Stimulated activated effector memory CD8-positive, alpha-beta T cell treated with anti-CD3 and anti-CD28 coated beads, Interleukin-12 subunit alpha, Interleukin-12 subunit beta, amount 100 ng/mL, for 72 hours (primary cell): ENCODE measurements around the gene SNN.

Experiments
- ATAC-seq: fragments of 150-1000 bp; cut with Tn5 transposase; 2 replicates; pipeline ENCODE4 v1.10.0; 2021
- DNase-seq, 2 donors: peaks; one replicate each; pipeline ENCODE4 v3.0.0; 2021 to 2022; ENCODE audit warnings: low spot score in 2 of 2
- H3K27ac Mint-ChIP-seq: one replicate; pipeline ENCODE4 v1.8.0; 2022; ENCODE audit warnings: mild to moderate bottlenecking, mixed read lengths
- H3K36me3 Mint-ChIP-seq: one replicate; pipeline ENCODE4 v1.8.0; 2022; ENCODE audit warnings: mild to moderate bottlenecking, mixed read lengths
- H3K4me1 Mint-ChIP-seq: one replicate; pipeline ENCODE4 v1.8.0; 2022; ENCODE audit warnings: mixed read lengths
- H3K4me3 Mint-ChIP-seq: one replicate; pipeline ENCODE4 v1.8.0; 2022; ENCODE audit warnings: mild to moderate bottlenecking, mixed read lengths
- H3K9me3 Mint-ChIP-seq: one replicate; pipeline ENCODE4 v1.8.0; 2022; ENCODE audit warnings: mixed read lengths

The SNN gene

GRCh38 chr16:11677959-11678881 is 10.0 kb downstream of the SNN start:
- Mint-ChIP-seq H3K27ac (peak overlapping the region; percentile 29), H3K9me3 (no peaks in the 10 kb centered on the region), H3K4me3 (no peak overlapping the region), H3K4me1 (peaks cover 54% of the 10 kb centered on the region), H3K36me3 (peaks cover 69% of the 10 kb centered on the region)
- DNase-seq (no peak), ATAC-seq (no peak)

DNA sequence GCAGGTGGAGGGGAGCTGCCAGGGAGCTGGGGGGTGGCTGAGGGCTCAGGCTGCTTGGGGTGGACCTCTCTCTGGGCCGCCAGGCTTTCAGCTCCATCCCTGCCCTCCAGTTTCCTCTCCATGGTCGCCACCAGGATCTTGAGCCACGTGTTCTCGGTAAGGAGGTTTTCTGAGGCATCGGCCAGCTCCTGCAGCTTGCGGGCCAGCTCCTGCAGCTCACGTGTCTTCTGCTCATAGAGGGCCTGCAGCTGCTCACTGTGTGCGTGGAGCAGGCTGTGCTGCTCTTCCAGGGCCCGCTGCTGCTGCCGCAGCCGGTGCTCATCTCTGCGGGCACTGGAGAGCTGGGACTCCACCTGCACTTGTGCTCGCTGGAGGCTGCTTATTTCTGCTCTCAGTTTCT is 11.0 kb downstream of the SNN start:
- H3K27ac Mint-ChIP-seq, result no peak overlapping the region
- H3K4me1 Mint-ChIP-seq, result peaks cover 53% of the 10 kb centered on the region
- DNase-seq, result no peak
- no peaks in the 10 kb centered on the region for H3K9me3 Mint-ChIP-seq
- H3K4me3 Mint-ChIP-seq, result no peak overlapping the region
- peaks cover 79% of the 10 kb centered on the region for H3K36me3 Mint-ChIP-seq
- no peak for ATAC-seq

DNA sequence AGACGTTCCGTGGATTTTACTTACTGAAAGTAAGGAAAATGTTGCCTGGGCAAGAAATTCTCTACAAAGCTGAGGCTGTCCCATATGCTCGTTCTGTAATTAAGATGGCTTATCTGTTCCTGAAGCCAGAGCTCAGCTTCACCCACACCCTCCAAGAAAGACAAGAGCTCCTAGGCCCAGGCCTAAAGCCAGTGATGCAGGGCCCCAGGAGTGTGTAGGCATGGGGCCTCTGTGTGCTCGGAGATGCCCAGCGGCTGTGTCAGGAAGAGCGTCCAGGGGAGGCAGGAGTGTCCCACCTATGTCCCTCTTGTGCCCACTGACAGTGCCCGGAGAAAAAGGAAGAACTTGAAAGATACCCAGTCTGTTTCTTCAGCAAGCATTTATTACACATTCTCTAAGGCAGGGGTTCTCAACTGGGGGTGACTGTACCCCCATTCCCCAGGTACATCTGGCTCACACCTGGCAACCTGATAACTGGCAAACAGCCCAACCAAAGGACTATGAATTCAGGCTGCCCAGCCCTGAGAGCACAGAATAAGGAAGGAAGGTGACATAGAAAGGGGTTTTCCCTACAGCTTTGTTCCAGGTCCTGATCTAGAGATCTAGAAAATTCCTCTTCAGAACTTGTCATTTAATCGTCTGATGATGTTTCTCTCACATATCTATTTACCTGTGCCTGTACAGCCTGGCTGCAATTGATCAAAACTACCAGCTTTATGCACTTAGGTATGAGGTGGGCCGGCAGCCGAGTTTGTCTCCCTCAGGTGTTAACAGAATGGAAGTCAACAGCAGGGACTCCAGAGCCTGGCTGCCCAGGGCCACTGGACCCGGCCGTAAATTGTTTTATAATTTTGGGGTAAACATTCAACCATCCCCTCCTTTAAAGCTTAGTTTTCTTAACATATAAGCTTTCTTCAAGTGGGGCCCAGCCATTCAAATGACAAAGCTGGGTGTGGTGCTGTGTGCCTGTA is 12.0 kb downstream of the SNN start:
- no peak for ATAC-seq
- Mint-ChIP-seq H3K27ac (peak overlapping the region; percentile 40), H3K4me3 (no peak overlapping the region), H3K9me3 (no peaks in the 10 kb centered on the region), H3K4me1 (peaks cover 46% of the 10 kb centered on the region), H3K36me3 (peaks cover 88% of the 10 kb centered on the region)
- no peak for DNase-seq

- ATAC-seq (no peak), DNase-seq (no peak)
- Mint-ChIP-seq H3K4me3 (no peak overlapping the region), H3K36me3 (peaks cover 96% of the 10 kb centered on the region), H3K27ac (no peak overlapping the region), H3K9me3 (no peaks in the 10 kb centered on the region), H3K4me1 (peaks cover 38% of the 10 kb centered on the region)
Measured at GRCh38 chr16:11681556-11681955, 13.3 kb downstream of the SNN start.

DNA sequence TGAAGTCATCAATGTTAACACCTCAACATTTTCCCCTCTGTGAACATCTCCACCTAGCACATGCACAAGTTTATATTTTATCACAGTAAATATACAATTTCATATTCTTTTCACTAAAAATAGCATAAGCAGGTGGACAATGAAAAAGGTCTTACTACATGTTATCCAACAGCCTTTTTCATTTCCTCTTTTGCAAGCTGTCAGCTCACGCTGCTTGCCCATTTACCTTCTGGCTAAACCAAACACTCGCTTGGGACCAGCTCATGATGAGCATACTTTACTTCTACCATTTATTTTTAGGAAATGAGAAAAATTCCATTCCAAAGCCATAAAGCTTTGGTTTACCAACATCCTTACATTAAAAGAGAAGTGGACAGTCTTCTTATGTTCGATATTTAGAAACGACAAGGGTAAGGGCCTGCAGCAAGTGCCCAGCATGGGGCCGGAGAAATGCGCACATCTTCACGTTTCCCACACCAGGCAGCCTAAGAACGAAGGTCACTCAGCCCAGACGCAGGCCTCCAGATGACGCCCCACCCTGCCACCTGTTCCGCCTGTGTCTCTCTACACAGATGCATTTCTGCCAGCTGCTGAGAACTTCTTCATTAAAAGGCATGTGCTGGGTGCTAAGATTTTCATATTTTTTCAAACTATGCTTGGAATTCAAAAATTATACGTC is 13.9 kb downstream of the SNN start:
- no peak for DNase-seq
- ATAC-seq, result peak; percentile 31
- peak overlapping the region; percentile 32 for H3K27ac Mint-ChIP-seq
- H3K9me3 Mint-ChIP-seq, result no peaks in the 10 kb centered on the region
- peaks cover 98% of the 10 kb centered on the region for H3K36me3 Mint-ChIP-seq
- H3K4me1 Mint-ChIP-seq, result peaks cover 38% of the 10 kb centered on the region
- H3K4me3 Mint-ChIP-seq, result no peak overlapping the region

- H3K36me3 Mint-ChIP-seq, result peaks cover 98% of the 10 kb centered on the region
- peak overlapping the region; percentile 32 for H3K27ac Mint-ChIP-seq
- H3K4me1 Mint-ChIP-seq, result peaks cover 40% of the 10 kb centered on the region
- H3K4me3 Mint-ChIP-seq, result no peak overlapping the region
- H3K9me3 Mint-ChIP-seq, result no peaks in the 10 kb centered on the region
- ATAC-seq (peak; percentile 79), DNase-seq (no peak)
Measured at GRCh38 chr16:11682655-11683096, 14.4 kb downstream of the SNN start.

- H3K36me3 Mint-ChIP-seq, result peaks cover 98% of the 10 kb centered on the region
- H3K4me3 Mint-ChIP-seq, result no peak overlapping the region
- H3K4me1 Mint-ChIP-seq, result peaks cover 37% of the 10 kb centered on the region
- no peaks in the 10 kb centered on the region for H3K9me3 Mint-ChIP-seq
- DNase-seq (no peak), ATAC-seq (no peak)
- peak overlapping the region; percentile 32 for H3K27ac Mint-ChIP-seq
Measured at GRCh38 chr16:11683145-11683544, 14.9 kb downstream of the SNN start.

DNA sequence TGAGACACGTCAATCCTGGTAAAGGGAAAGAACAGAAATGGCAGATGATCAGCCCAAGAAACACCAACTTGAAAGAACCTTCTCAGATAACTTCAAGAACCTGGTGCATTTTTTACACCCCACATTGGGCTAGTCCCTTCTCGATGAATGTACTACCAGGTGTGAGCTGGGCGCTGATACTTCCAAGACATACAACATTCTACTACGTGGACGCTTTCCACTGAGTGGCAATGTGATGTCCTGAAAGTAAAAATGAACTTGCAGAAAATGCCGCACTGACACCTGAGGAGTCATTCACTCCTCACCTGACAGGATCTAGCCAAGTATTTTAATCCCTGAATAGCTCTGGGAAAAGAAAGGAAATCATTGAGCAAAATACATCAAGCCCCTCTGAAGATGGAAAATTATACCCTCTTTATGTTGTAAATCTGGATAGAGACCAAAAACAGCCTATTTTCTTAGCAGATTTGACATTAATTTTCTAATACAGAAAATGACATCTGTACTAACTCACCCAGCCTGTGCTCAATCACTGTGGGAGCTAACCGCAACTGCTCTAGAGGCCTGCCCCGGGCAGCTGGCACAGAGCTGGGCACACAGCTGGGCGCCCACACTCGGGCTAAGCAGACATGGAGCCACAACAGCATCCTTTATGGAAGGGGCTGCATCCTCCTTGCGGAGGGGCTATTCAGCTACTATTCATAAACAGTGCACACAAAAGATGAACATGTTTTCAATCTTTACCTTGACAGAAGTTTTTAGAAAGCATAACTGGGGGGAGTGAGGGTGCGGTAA is 16.2 kb downstream of the SNN start:
- peak overlapping the region; percentile 20 for H3K27ac Mint-ChIP-seq
- H3K4me3 Mint-ChIP-seq, result no peak overlapping the region
- ATAC-seq (no peak), DNase-seq (no peak)
- H3K4me1 Mint-ChIP-seq, result peaks cover 37% of the 10 kb centered on the region
- no peaks in the 10 kb centered on the region for H3K9me3 Mint-ChIP-seq
- H3K36me3 Mint-ChIP-seq, result peaks cover 98% of the 10 kb centered on the region

- DNase-seq, result no peak
- H3K27ac Mint-ChIP-seq, result no peak overlapping the region
- ATAC-seq, result no peak
- peaks cover 46% of the 10 kb centered on the region for H3K4me1 Mint-ChIP-seq
- H3K4me3 Mint-ChIP-seq, result no peak overlapping the region
- H3K36me3 Mint-ChIP-seq, result peaks cover 99% of the 10 kb centered on the region
- no peaks in the 10 kb centered on the region for H3K9me3 Mint-ChIP-seq
Measured at GRCh38 chr16:11685844-11686618, 17.8 kb downstream of the SNN start.

DNA sequence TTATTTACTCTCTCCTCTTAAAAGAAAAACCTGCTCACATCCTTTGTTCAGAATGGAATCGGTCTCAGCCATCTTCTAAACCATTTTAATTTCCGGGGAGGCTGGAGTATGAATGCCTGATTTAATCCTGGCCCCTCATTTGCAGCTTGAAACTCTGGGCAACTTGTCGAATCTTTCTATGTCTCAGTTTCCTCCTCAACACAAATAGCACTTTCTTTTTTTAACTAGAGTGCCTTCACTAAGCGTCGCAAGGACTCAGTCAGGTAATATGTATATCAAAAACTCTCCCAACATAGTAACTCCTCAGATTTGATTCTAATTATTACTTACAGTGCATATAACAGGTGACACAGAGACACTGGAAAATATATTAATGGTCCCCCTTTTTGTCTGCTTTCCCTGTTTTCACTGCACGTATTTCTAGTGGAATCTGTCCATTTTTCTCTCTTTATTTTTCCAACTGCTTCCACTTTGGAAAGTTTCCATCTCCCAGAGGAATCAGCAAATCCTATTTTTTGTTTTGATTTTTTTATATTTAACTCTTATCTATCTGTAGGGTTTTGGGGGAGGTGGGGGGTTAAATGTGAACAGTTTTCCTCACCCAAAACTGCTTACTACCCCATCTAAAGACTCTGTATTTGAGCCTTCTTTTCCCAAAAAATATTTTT is 18.6 kb downstream of the SNN start:
- no peak overlapping the region for H3K27ac Mint-ChIP-seq
- DNase-seq (no peak), ATAC-seq (no peak)
- no peak overlapping the region for H3K4me3 Mint-ChIP-seq
- peaks cover 99% of the 10 kb centered on the region for H3K36me3 Mint-ChIP-seq
- H3K9me3 Mint-ChIP-seq, result no peaks in the 10 kb centered on the region
- peaks cover 39% of the 10 kb centered on the region for H3K4me1 Mint-ChIP-seq

DNA sequence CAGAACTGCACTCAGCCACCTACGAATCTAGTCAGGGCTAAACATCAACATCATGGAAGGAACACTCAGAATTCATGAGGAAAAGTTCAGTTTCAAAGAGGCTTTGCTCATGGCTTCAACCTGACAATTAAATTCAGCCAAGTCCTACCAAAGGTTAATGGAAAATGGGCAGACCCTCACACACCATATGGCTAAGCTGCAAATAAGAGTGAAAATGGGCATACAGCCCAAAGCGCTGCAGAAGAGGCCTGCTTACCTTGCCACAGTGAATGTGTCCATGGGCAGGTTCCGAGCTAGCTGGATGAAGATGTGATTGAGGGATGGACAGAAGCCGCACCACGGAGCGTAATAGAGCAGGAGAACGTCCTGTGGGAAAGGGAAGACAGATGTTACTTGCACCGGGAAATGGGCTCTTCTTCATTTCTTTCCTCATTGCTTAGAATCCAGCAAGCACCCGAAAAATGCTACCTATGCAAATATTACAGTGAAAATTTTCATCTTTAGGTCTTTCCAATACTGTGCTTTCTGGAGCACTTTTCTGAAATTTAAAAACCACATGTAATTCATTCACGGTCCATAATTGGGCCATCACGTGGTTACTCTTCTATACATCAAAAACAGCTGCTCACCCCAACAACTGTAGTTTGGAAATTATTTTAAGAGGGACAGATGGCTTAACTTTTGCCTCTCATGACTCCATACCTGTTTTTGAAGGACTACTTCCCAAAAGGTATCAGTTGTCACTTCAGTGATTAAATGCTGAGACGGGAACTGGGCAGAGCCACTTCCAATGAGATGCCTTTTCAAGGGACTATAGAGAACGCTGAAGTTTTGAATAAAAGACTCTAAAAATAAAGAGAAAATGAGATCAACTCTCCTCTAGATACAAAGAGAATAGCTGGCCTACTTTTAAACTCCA is 19.6 kb downstream of the SNN start:
- Mint-ChIP-seq H3K9me3 (no peaks in the 10 kb centered on the region), H3K4me3 (no peak overlapping the region), H3K4me1 (peaks cover 32% of the 10 kb centered on the region), H3K36me3 (peaks cover 99% of the 10 kb centered on the region), H3K27ac (no peak overlapping the region)
- DNase-seq, result no peak
- ATAC-seq, result no peak

GRCh38 chr16:11688520-11688886 is 20.2 kb downstream of the SNN start:
- H3K4me1 Mint-ChIP-seq, result peaks cover 30% of the 10 kb centered on the region
- H3K27ac Mint-ChIP-seq, result no peak overlapping the region
- no peak for DNase-seq
- no peaks in the 10 kb centered on the region for H3K9me3 Mint-ChIP-seq
- no peak for ATAC-seq
- H3K4me3 Mint-ChIP-seq, result no peak overlapping the region
- peaks cover 99% of the 10 kb centered on the region for H3K36me3 Mint-ChIP-seq
